ENCODE measurements around the gene SNED1.

Gene SNED1

GRCh38 chr2:240965905-240966456 is 32.4 kb upstream of the SNED1 start:
- no peak for DNase-seq (ENCODE audit: low read depth)
- no peak for TF ChIP-seq CTCF (conservative IDR thresholded peaks at IDR 0.05; ENCODE audit: low read length)
- H3K4me3 ChIP-seq (ENCODE audit: low read length) = no peak overlapping the region

- no peak for DNase-seq (ENCODE audit: low read depth)
- no peak for TF ChIP-seq CTCF (conservative IDR thresholded peaks at IDR 0.05; ENCODE audit: low read length)
- no peak overlapping the region for H3K4me3 ChIP-seq (ENCODE audit: low read length)
Measured at GRCh38 chr2:240966457-240966905, 31.9 kb upstream of the SNED1 start.

GRCh38 chr2:240966906-240967680 is 31.3 kb upstream of the SNED1 start:
- TF ChIP-seq CTCF (conservative IDR thresholded peaks at IDR 0.05; ENCODE audit: low read length) = no peak
- no peak overlapping the region for H3K4me3 ChIP-seq (ENCODE audit: low read length)
- DNase-seq (ENCODE audit: low read depth) = no peak

GRCh38 chr2:240967681-240968621 is 30.5 kb upstream of the SNED1 start:
- TF ChIP-seq CTCF (conservative IDR thresholded peaks at IDR 0.05; ENCODE audit: low read length) = no peak
- DNase-seq (ENCODE audit: low read depth) = no peak
- no peak overlapping the region for H3K4me3 ChIP-seq (ENCODE audit: low read length)

DNA sequence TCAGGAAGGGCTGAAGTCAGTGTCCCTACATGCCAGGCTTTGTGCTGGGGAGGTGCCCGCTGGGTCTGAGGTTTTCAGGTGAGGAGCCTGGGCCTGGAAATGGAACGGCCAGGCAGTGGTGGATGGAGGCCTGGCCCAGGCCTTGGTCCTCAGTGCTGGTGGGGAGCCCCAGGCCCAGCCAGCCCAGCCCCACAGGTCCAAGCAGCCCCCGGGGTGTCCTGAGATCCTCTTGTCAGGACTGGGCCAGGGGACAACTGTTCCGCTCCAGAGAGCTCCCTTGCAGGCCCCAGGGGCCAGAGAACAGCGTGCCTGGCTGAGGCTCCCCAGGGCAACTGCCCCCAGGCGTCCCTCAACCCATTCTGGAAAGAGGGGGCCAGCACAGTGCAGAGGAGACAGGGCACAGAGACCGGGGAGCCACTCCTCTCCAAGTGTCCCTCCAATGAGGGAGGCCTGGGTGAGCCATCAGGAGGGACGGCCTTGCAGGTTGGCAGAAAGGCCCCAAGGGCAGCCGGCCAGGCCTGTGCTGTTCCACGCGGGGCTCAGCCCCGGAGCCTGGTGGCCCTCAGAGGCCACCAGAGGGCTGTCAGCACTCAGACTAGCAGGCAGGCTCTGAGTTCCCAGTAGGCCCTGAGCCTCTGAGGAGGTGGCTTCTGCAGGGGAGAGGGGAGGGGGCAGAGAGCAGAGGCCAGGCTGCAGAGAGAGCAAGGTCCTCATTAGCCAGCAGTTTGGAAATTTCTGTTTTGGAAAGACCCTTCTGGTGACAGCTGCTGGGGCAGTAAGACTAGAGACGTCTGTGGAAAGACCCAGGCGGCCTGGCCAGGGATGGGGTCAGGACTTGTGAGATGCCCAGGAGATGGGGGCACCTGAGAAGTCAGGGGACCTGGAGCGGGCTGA is 29.4 kb upstream of the SNED1 start:
- TF ChIP-seq CTCF (conservative IDR thresholded peaks at IDR 0.05; ENCODE audit: low read length) = 0 out of 2 replicates have a peak, but pooled peaks have one; percentile 4
- DNase-seq (ENCODE audit: low read depth) = no peak
- H3K4me3 ChIP-seq (ENCODE audit: low read length) = no peak overlapping the region

- no peak overlapping the region for H3K4me3 ChIP-seq (ENCODE audit: low read length)
- no peak for TF ChIP-seq CTCF (conservative IDR thresholded peaks at IDR 0.05; ENCODE audit: low read length)
- DNase-seq (ENCODE audit: low read depth) = no peak
Measured at GRCh38 chr2:240970104-240970503, 28.3 kb upstream of the SNED1 start.

All from AG10803 (cell line).